Measurements from ENCODE around the gene ACO2.
"Not testable (repeated sequence)": the region's sequence is repeated elsewhere in the genome, so short reads cannot be mapped to it uniquely, and the experiment has no call there.

Gene ACO2

DNA sequence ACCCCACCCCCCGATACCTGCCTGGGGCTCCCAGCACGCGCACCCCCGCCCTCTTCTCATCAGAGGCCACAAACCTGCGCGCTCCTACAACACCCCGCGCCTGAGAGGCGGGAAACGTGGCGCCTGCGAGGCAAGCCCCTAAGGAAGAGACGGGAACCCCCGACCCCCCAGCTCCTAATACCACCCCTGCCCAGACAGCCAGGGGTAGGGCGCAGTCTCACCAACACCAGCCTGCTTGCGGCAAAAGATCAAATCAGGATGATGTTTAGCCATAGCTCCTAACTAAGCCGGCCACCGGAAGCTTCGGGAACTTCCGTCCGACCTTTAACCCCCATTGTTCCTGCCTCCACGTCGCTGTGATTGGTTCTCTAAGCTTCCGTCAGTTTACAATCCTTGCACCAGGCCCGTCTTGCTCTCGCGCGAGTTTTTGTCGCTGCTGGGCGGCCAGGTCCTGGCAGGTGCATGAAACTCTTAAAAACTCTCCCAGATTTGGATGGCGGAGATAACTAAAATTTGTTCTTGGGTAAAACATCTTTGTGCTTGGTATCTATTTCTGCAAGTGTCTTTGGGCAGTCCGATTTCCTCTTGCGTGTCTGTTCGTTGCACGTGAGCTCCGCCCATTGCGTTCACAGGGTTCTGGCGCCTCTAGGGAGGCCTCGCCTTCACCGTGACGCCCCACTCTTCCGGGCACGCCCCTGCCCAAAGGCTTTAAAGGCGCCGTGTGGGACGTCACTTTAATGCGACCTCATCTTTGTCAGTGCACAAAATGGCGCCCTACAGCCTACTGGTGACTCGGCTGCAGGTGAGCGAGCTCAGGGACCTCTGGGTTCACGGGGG, at the start of gene ACO2, which contains the start of gene PHF5A:
Gene ACO2, plus strand, starts transcription at position 737 of the 837 bp plus-strand sequence. Its CDS starts 30 bp downstream, at position 767.
Gene PHF5A, minus strand, starts transcription at position 312 of the 837 bp plus-strand sequence. Its CDS starts 39 bp downstream, at position 273.
- DNase-seq (ENCODE audit: low read depth) = peak; percentile 96

GRCh38 chr22:41425660-41426365, 43.1 kb upstream of the ACO2 start:
- no peak for DNase-seq (ENCODE audit: low read depth)

GRCh38 chr22:41429232-41429950, 39.5 kb upstream of the ACO2 start:
- no peak for DNase-seq (ENCODE audit: low read depth)

DNA sequence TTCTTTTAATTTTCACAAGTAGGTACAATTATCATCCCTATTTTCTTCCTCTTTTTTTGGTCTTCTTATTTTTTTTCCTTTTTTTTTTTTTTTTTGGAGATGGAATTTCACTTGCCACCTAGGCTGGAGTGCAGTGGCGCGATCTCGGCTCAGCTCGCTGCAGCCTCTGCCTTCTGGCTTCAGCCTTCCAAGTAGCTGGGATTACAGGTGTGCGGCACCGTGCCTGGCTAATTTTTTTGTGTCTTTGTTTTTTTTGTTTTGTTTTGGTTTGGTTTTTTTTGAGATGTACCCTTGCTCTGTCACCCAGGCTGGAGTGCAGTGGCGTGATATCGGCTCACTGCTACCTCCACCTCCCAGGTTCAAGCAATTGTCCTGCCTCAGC, 39.0 kb upstream of the ACO2 start:
- DNase-seq (ENCODE audit: low read depth) = no peak

GRCh38 chr22:41431656-41432055, 37.3 kb upstream of the ACO2 start:
- no peak for DNase-seq (ENCODE audit: low read depth)

DNA sequence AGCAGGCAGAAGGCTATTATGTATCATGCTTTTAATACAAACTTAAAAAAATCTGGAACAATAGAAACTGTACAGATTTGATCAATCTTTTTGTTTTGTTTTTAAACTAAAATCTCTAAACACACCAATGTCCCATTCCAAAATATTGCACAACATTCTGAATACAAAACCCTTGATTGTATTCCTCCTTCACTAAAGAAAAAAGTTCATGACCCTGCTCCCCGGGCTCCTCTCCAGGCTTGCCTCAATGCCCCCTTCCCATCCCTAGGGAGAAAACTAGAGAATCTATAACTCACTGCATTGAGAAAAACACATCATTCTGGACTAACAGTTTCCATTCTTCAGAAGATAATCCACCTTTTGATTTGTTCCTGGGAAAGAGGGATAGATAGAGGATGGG, 35.4 kb upstream of the ACO2 start:
- DNase-seq (ENCODE audit: low read depth) = not testable (repeated sequence)

GRCh38 chr22:41434361-41435003, 34.4 kb upstream of the ACO2 start:
- not testable (repeated sequence) for DNase-seq (ENCODE audit: low read depth)

DNA sequence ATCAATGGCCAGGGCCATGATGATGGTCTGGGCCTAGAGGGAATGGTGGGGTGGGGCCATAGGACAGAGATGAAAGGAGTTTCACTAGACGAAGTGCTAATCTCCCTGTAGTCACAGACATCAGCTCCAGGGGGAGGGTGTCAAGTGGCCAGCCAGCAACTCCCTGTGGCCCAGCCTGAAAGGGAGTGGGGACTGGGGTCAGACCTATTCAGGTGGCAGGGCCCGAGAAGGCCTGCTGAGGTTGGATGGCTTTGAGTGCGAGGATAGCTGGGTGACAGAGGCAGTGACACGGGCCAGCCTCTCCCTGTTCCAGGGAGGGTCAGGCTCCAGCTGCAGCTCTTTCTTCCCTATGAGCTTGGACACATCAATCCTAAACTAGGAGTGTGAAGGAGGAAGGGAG, 33.4 kb upstream of the ACO2 start:
- no peak for DNase-seq (ENCODE audit: low read depth)

DNA sequence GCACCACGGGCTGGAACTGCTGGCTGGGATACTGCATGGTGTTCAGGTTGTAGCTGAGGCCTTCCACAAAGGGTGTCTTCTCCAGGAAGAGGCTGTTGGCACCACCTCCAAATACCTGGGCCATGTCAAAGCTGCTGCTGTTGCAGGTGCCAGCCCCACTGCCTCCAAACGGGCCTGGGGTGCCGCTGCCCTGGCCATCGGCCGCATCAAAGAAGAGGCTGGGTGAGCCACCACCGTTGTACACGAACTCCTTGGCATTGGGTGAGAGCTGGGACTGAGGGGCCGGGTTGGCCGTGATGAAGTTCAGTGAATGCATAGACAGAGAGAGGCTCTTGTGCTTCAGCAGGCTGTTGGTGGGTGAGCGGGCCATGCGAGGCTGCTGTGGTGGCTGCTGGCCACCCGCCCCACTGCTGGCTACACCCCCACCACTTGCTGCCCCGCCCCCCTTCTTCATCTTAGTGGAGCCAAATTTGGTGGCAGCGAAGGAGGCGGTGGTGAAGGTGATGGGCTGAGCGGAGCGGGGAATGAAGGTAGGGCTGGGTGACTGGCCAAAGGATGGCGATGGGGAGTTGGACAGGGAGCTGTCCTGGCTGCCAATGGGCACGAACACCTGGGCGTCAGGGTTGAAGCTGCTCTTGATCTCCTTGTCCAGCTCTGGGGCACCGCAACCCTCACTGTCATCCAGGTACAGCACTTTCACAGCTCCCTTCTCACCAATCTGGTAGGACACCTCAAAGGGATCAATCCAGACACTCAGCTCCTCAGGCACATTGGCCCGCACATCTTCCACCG, 32.4 kb upstream of the ACO2 start:
- no peak for DNase-seq (ENCODE audit: low read depth)

DNA sequence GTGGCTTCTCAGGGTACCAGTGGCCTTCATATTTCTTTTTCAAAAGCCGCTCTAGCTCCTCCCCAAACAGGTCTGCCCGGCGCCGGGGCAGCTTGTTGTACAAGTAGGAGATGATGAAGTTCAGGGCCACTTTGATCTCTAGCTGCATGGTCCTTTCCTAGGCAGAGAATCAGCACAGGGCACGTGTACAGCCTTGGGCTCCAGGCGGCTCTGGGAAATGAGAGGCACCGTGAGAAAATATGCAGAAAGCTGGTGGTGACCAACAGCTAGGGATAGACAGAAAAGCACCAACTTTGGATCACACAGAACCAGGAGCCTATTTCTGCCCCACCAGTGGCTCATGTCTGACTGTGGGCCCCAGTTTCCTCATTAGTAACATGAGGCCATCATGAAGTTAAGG, 31.7 kb upstream of the ACO2 start:
- no peak for DNase-seq (ENCODE audit: low read depth)

- DNase-seq (ENCODE audit: low read depth) = not testable (repeated sequence)
These were observed 28.4 kb upstream of the ACO2 start for GRCh38 chr22:41440511-41440910.

DNA sequence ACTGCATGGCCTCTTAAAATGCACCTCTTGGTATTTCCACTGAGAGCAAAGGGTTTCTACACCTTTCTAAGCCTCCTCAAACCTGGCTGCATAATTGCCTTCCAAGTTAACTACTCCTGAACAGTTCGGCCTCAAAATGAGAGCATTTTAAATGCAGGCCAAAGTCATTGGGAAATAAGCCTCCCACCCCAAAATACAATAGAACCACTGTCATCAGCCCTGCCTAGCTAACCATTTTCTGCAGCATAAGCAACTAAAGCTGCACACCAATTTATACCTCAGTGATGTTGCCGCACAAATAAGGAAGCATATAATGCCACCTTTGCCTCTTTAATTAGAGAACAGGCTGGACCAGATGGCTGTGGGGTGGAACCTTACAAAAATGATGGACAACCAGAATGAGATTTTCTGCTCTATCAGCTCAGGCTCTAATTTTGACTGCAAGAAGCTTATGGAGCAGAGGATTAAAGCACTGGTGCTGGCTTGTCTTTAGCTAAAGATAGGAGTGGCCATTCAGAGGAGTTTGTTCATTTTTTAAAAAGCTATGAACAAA, 26.6 kb upstream of the ACO2 start:
- DNase-seq (ENCODE audit: low read depth) = no peak

GRCh38 chr22:41444360-41445128, 24.4 kb upstream of the ACO2 start:
- peak; percentile 72 for DNase-seq (ENCODE audit: low read depth)

GRCh38 chr22:41445129-41446056, 23.5 kb upstream of the ACO2 start:
- no peak for DNase-seq (ENCODE audit: low read depth)

DNA sequence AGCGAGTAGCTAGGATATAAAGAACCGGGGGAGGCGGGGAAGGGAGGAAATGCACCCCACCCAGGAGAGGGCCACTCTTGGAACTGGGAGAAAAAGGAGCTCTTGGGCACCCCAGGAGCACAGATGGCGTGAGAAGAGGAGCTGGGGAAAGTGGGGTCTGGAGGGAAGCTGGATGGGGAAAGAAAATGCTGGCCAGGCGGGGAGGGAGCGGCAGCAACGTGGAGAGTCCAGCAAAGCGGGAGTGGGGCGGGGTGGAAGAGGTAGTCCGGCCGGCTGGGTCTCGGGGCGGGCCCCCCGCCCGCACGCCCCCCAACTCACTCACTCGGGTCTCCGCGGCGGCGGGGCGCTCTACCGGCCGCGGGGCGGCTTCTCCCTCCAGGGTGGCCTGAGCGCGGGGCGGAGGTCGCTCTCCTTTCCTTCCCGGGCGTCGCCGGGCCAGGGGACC, 22.8 kb upstream of the ACO2 start:
- no peak for DNase-seq (ENCODE audit: low read depth)

DNA sequence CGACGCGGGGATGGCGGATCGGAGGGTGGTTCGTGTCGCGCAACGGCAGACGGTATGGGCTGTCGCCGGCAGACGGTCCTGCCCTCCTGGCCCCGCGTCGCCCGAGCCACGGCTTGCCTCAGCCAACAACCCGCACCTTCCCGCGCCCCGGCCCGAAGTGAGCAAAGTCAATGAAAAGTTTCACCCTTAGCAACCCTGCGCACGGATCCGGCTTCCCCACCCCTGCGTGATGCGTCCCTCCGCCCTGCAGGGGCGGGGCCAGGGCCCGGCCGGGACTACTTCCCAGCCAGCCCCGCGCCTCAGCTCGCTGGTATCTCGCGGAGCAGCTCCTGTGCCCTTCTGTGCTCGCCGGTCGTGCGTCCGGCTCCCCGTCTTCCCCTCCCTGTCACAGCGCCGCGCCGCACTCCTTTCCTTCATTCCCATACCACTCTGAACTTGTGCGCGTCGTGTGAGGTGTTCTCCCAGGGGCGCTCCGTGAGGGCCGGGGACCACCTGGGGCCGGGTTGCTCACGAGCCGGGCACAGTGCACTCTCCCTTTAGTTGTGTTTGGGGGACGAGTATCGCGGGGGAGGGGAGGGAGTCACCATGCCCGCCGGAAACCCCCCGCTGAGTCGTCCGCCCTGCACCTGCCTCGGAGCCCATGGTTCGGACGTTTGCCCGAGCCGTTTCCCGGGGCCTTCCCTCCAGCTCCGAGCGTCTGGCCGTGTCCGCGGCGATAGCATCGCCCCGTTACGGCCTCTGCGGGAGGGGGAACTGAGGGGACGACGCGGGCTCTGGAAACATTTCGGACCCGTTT, 22.1 kb upstream of the ACO2 start, which contains the start of gene TOB2:
Gene TOB2, minus strand, starts transcription at position 163 of the 796 bp plus-strand sequence. CDS start 9,456 bp downstream, outside the sequence.
- DNase-seq (ENCODE audit: low read depth) = peak; percentile 91

DNA sequence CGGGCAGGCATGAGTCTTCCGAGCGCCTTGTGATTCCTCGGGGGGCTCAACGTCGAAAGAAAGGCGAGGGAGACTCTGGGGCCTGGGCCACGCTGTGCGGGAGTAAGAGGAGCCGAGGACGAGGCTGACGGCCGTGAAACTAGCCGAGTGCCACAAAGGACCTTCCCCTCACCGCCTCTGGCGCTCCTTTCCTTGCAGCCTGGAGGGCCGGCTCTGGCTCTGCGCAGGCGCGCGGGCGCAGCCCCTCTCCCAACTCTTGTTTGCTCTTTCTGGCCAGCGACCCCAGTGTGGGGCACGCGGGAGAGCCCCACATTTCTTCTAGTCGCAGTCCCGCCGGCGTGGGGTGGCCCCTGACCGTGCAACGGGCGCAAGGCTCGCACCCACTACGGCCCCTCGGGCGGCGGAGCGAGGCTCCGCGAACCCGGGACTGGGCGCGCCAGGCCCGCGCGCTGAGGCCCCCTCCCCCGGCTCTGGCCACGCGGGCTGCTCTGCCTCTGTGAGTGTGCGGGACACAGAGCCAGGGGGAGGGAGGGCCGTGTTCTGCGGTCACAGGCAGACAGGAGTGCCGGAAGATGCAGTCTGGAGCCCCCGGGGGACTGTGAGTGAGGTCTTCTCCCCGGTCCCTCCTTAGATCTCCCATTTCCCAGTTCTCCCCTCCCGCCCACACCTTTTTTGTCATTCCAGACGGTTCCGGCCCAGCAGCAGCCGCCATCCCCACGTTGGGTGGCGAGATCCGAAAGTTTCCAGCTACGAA, 21.3 kb upstream of the ACO2 start:
- peak; percentile 35 for DNase-seq (ENCODE audit: low read depth)
